Measurements from ENCODE around the gene TRIM61. TPM values are rescaled to one million over a fixed set of nuclear protein-coding genes. Genes with fewer than 3 reads are reported as not detected.
"Not testable (repeated sequence)": the region's sequence is repeated elsewhere in the genome, so short reads cannot be mapped to it uniquely, and the experiment has no call there.

TRIM61 gene
- total RNA-seq, 1 donor from 2014 or later = 2.4 TPM

- DNase-seq; intact Hi-C loops (cut with micrococcal nuclease); ATAC-seq: not testable (repeated sequence)
Observed at GRCh38 chr4:164971929-164972328, 5.5 kb downstream of the TRIM61 start.

GRCh38 chr4:164959896-164960295, 17.6 kb downstream of the TRIM61 start:
- ATAC-seq (no peak), DNase-seq (no peak)
- intact Hi-C loops (cut with micrococcal nuclease) = no loop called here

- ATAC-seq; DNase-seq; intact Hi-C loops (cut with micrococcal nuclease): not testable (repeated sequence)
Observed at GRCh38 chr4:164959421-164959820, 18.0 kb downstream of the TRIM61 start.

GRCh38 chr4:164956766-164957643, 20.5 kb downstream of the TRIM61 start:
- ATAC-seq (peak; percentile 100), DNase-seq (peak; percentile 86)
- intact Hi-C loops (cut with micrococcal nuclease) = no loop called here

GRCh38 chr4:164955107-164955805, 22.2 kb downstream of the TRIM61 start:
- ATAC-seq (no peak), DNase-seq (no peak)
- intact Hi-C loops (cut with micrococcal nuclease) = no loop called here

- DNase-seq (no peak), ATAC-seq (no peak)
- intact Hi-C loops (cut with micrococcal nuclease) = no loop called here
Observed at GRCh38 chr4:164952551-164952950, 24.9 kb downstream of the TRIM61 start.

GRCh38 chr4:164949448-164950143, 27.9 kb downstream of the TRIM61 start:
- intact Hi-C loops (cut with micrococcal nuclease) = no loop called here
- no peak for ATAC-seq
- no peak for DNase-seq

- ATAC-seq (no peak), DNase-seq (no peak)
- intact Hi-C loops (cut with micrococcal nuclease) = no loop called here
Observed at GRCh38 chr4:164948975-164949374, 28.5 kb downstream of the TRIM61 start.

GRCh38 chr4:164948006-164948405, 29.5 kb downstream of the TRIM61 start:
- intact Hi-C loops (cut with micrococcal nuclease); ATAC-seq; DNase-seq: not testable (repeated sequence)

GRCh38 chr4:164946810-164947209, 30.6 kb downstream of the TRIM61 start:
- no peak for ATAC-seq
- intact Hi-C loops (cut with micrococcal nuclease) = no loop called here
- no peak for DNase-seq

GRCh38 chr4:164945146-164945545, 32.3 kb downstream of the TRIM61 start:
- ATAC-seq = no peak
- DNase-seq = no peak
- intact Hi-C loops (cut with micrococcal nuclease) = no loop called here

GRCh38 chr4:164943192-164943591, 34.3 kb downstream of the TRIM61 start:
- intact Hi-C loops (cut with micrococcal nuclease) = no loop called here
- ATAC-seq (no peak), DNase-seq (no peak)

GRCh38 chr4:164937576-164938270, 39.7 kb downstream of the TRIM61 start:
- DNase-seq (no peak), ATAC-seq (no peak)
- intact Hi-C loops (cut with micrococcal nuclease) = no loop called here

GRCh38 chr4:164935865-164936606, 41.4 kb downstream of the TRIM61 start:
- ATAC-seq; intact Hi-C loops (cut with micrococcal nuclease); DNase-seq: not testable (repeated sequence)

GRCh38 chr4:164935363-164935762, 42.1 kb downstream of the TRIM61 start:
- ATAC-seq (no peak), DNase-seq (no peak)
- intact Hi-C loops (cut with micrococcal nuclease) = no loop called here

- DNase-seq = no peak
- intact Hi-C loops (cut with micrococcal nuclease) = no loop called here
Observed at GRCh38 chr4:164933244-164933643, 44.2 kb downstream of the TRIM61 start.

GRCh38 chr4:164931551-164932324, 45.7 kb downstream of the TRIM61 start:
- no peak for ATAC-seq
- intact Hi-C loops (cut with micrococcal nuclease) = no loop called here

More at GRCh38 chr4:164933244-164933643, 44.2 kb downstream of the TRIM61 start:
- ATAC-seq = no peak

GRCh38 chr4:164930647-164931046, 46.8 kb downstream of the TRIM61 start:
- intact Hi-C loops (cut with micrococcal nuclease) = no loop called here
- no peak for DNase-seq
- no peak for ATAC-seq

More at GRCh38 chr4:164931551-164932324, 45.7 kb downstream of the TRIM61 start:
- DNase-seq = no peak
